Inflammatory macrophage treated with lipopolysaccharide for 4 hours (primary cell): Measurements from ENCODE around the gene BRD3.

ENCODE experiments used
- DNase-seq: peaks from one replicate; pipeline ENCODE4 v3.0.0-alpha.2; 2020

Gene BRD3

GRCh38 chr9:134066526-134066912, 1.3 kb downstream of the BRD3 start:
- DNase-seq: no peak

GRCh38 chr9:134065612-134066419, 2.0 kb downstream of the BRD3 start:
- DNase-seq: peak; percentile 86

GRCh38 chr9:134064711-134065110, 3.1 kb downstream of the BRD3 start:
- no peak for DNase-seq

- DNase-seq: no peak
Measured at GRCh38 chr9:134063571-134064450, 4.0 kb downstream of the BRD3 start.

- no peak for DNase-seq
Measured at GRCh38 chr9:134063088-134063570, 4.7 kb downstream of the BRD3 start.

- DNase-seq: no peak
Measured at GRCh38 chr9:134062461-134063087, 5.3 kb downstream of the BRD3 start.

GRCh38 chr9:134061688-134062371, 6.0 kb downstream of the BRD3 start:
- DNase-seq: no peak

GRCh38 chr9:134061019-134061687, 6.7 kb downstream of the BRD3 start:
- DNase-seq: no peak

GRCh38 chr9:134060546-134060945, 7.3 kb downstream of the BRD3 start:
- no peak for DNase-seq

GRCh38 chr9:134059661-134060395, 8.0 kb downstream of the BRD3 start:
- peak; percentile 95 for DNase-seq

GRCh38 chr9:134059188-134059641, 8.6 kb downstream of the BRD3 start:
- DNase-seq: no peak

- DNase-seq: no peak
Measured at GRCh38 chr9:134058716-134059115, 9.1 kb downstream of the BRD3 start.

GRCh38 chr9:134057751-134058701, 9.8 kb downstream of the BRD3 start:
- DNase-seq: no peak

GRCh38 chr9:134057307-134057657, 10.5 kb downstream of the BRD3 start:
- no peak for DNase-seq

- no peak for DNase-seq
Measured at GRCh38 chr9:134056483-134057306, 11.1 kb downstream of the BRD3 start.

- no peak for DNase-seq
Measured at GRCh38 chr9:134055981-134056461, 11.8 kb downstream of the BRD3 start.

- no peak for DNase-seq
Measured at GRCh38 chr9:134054891-134055811, 12.7 kb downstream of the BRD3 start.
